Measurements from ENCODE around the gene CNTFR.
A peak's percentile ranks its signal among the peaks of the same experiment; 100 is the strongest.

CNTFR gene

GRCh38 chr9:34522091-34522887 lies 67.2 kb downstream of the CNTFR start:
- peaks cover 2% of the 10 kb centered on the region for H3K9me3 Mint-ChIP-seq
- no peak overlapping the region for H3K27ac Mint-ChIP-seq
- peaks cover 55% of the 10 kb centered on the region for H3K27me3 Mint-ChIP-seq (ENCODE audit: low read depth, poor library complexity)

GRCh38 chr9:34521406-34522045 lies 68.0 kb downstream of the CNTFR start:
- Mint-ChIP-seq H3K4me1 (peaks cover 27% of the 10 kb centered on the region), H3K27me3 (ENCODE audit: low read depth, poor library complexity) (peaks cover 53% of the 10 kb centered on the region)

More at GRCh38 chr9:34522091-34522887, 67.2 kb downstream of the CNTFR start:
- no peak for TF ChIP-seq CTCF (IDR thresholded peaks at IDR 0.05)
- H3K4me3 Mint-ChIP-seq, result peak overlapping the region; percentile 88
- no peaks in the 10 kb centered on the region for H3K36me3 Mint-ChIP-seq (ENCODE audit: low read depth)
- no peak for DNase-seq
- peaks cover 22% of the 10 kb centered on the region for H3K4me1 Mint-ChIP-seq

GRCh38 chr9:34520505-34521385 lies 68.8 kb downstream of the CNTFR start:
- Mint-ChIP-seq H3K27me3 (ENCODE audit: low read depth, poor library complexity) (peaks cover 51% of the 10 kb centered on the region), H3K27ac (no peak overlapping the region), H3K4me3 (no peak overlapping the region), H3K4me1 (peaks cover 27% of the 10 kb centered on the region), H3K36me3 (ENCODE audit: low read depth) (no peaks in the 10 kb centered on the region), H3K9me3 (no peaks in the 10 kb centered on the region)
- TF ChIP-seq CTCF (IDR thresholded peaks at IDR 0.05), result no peak
- DNase-seq, result no peak

More at GRCh38 chr9:34521406-34522045, 68.0 kb downstream of the CNTFR start:
- no peak for DNase-seq
- Mint-ChIP-seq H3K4me3 (peak overlapping the region; percentile 48), H3K36me3 (ENCODE audit: low read depth) (no peaks in the 10 kb centered on the region), H3K9me3 (no peaks in the 10 kb centered on the region), H3K27ac (no peak overlapping the region)
- no peak for TF ChIP-seq CTCF (IDR thresholded peaks at IDR 0.05)

GRCh38 chr9:34520096-34520495 lies 69.4 kb downstream of the CNTFR start:
- TF ChIP-seq CTCF (IDR thresholded peaks at IDR 0.05), result no peak
- no peak overlapping the region for H3K4me3 Mint-ChIP-seq
- no peak for DNase-seq
- H3K27ac Mint-ChIP-seq, result no peak overlapping the region
- no peaks in the 10 kb centered on the region for H3K36me3 Mint-ChIP-seq (ENCODE audit: low read depth)
- no peaks in the 10 kb centered on the region for H3K9me3 Mint-ChIP-seq
- peaks cover 27% of the 10 kb centered on the region for H3K4me1 Mint-ChIP-seq
- H3K27me3 Mint-ChIP-seq (ENCODE audit: low read depth, poor library complexity), result peaks cover 45% of the 10 kb centered on the region

- Mint-ChIP-seq H3K27ac (no peak overlapping the region), H3K36me3 (ENCODE audit: low read depth) (no peaks in the 10 kb centered on the region), H3K4me3 (no peak overlapping the region), H3K4me1 (peaks cover 31% of the 10 kb centered on the region), H3K9me3 (no peaks in the 10 kb centered on the region), H3K27me3 (ENCODE audit: low read depth, poor library complexity) (peaks cover 40% of the 10 kb centered on the region)
- no peak for TF ChIP-seq CTCF (IDR thresholded peaks at IDR 0.05)
- DNase-seq, result no peak
Measured at GRCh38 chr9:34519321-34520020, 70.1 kb downstream of the CNTFR start.
